ENCODE data around the gene ROBO1. TPM values are rescaled to one million over a fixed set of nuclear protein-coding genes. Genes with fewer than 3 reads are reported as not detected.

Gene ROBO1
- total and polyA plus RNA-seq, 2 donors (not counting 3 experiments of a cell fraction or from before 2014, with no cell fraction given): 5.9 to 14.2 TPM

DNA sequence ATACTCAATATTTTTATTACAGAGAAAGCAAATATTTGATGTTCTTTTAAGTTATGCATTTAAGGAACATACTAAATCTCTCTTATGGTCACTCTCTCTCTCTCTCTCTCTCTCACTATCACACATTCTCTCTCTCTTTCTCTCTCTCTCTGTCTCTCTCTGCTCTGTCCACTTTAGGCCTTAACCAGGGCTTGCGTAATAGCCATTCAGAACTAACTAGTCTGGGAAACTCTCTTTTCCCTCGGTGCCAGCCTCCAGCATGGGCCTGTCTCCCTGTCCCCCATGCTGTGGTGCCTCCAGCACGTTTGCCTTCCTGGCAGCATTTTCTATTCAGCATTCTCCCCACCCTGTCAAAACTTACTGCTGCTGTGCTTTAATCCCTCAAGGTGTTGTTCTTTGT is 389.7 kb downstream of the ROBO1 start:
- CTCF ChIA-PET: interaction anchor here (1.4 kb wide), 1 partner anchor 16 kb away, joined by 9 read pairs; no protein-coding TSS in a partner anchor
- no peaks in the 10 kb centered on the region for H3K9me1 ChIP-seq (replicated peaks; ENCODE audit: control insufficient read depth, extremely low read depth, insufficient read depth, low read length)
- H3K4me2 ChIP-seq (ENCODE audit: insufficient read depth, low read length): no peak overlapping the region
- DNase-seq (ENCODE audit: low read depth, low spot score) (no peak), FAIRE-seq (no peak)
- POLR2A ChIA-PET: no interaction called here
- intact Hi-C loops (cut with micrococcal nuclease) (no loop called here), dilution Hi-C loops (cut with MboI; ENCODE audit: extremely low pct_ligation_motif_present, low sequenced_read_pairs) (no loop called here)
- no peaks in the 10 kb centered on the region for H4K20me1 ChIP-seq (replicated peaks; ENCODE audit: control insufficient read depth, extremely low read depth, insufficient read depth, low read length)
- H3K36me3 ChIP-seq (ENCODE audit: control insufficient read depth in 2 of 2, extremely low read depth in 1 of 2, insufficient read depth in 2 of 2, low read length in 2 of 2): no peaks in the 10 kb centered on the region
- H3K9me3 ChIP-seq (replicated peaks; ENCODE audit: control insufficient read depth, insufficient read depth, low read length): no peaks in the 10 kb centered on the region
- no peaks in the 10 kb centered on the region for H3K27me3 ChIP-seq (ENCODE audit: control insufficient read depth in 2 of 2, insufficient read depth in 2 of 2, low read length in 2 of 2)
- no peak overlapping the region for H2AFZ ChIP-seq (ENCODE audit: low read depth, low read length)
- H3K4me3 ChIP-seq (replicated peaks in 1 of 3; ENCODE audit: insufficient read depth in 1 of 3, low read depth in 1 of 3, low read length in 3 of 3): no peak overlapping the region
- no peak overlapping the region for H3K9ac ChIP-seq (replicated peaks; ENCODE audit: extremely low read depth, insufficient read depth, low read length)
- no TSS peak for BruUV-seq (replicated peaks)
- H3K79me2 ChIP-seq (ENCODE audit: control insufficient read depth, insufficient read depth, low read length): no peaks in the 10 kb centered on the region
- H3K4me1 ChIP-seq (ENCODE audit: control insufficient read depth, extremely low read depth, insufficient read depth, low read length): no peaks in the 10 kb centered on the region
- TF ChIP-seq EZH2 (IDR thresholded peaks at IDR 0.05; ENCODE audit: borderline replicate concordance, low read depth, low read length, severe bottlenecking): no peak
- TF ChIP-seq MYC (IDR thresholded peaks at IDR 0.05; ENCODE audit: low read depth, low read length): no peak
- TF ChIP-seq, protein P1, sequence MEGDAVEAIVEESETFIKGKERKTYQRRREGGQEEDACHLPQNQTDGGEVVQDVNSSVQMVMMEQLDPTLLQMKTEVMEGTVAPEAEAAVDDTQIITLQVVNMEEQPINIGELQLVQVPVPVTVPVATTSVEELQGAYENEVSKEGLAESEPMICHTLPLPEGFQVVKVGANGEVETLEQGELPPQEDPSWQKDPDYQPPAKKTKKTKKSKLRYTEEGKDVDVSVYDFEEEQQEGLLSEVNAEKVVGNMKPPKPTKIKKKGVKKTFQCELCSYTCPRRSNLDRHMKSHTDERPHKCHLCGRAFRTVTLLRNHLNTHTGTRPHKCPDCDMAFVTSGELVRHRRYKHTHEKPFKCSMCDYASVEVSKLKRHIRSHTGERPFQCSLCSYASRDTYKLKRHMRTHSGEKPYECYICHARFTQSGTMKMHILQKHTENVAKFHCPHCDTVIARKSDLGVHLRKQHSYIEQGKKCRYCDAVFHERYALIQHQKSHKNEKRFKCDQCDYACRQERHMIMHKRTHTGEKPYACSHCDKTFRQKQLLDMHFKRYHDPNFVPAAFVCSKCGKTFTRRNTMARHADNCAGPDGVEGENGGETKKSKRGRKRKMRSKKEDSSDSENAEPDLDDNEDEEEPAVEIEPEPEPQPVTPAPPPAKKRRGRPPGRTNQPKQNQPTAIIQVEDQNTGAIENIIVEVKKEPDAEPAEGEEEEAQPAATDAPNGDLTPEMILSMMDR (IDR thresholded peaks at IDR 0.05; ENCODE audit: extremely low read depth in 1 of 2, insufficient read depth in 1 of 2, low read depth in 1 of 2, low read length in 2 of 2): no peak
- TF ChIP-seq, protein P2, sequence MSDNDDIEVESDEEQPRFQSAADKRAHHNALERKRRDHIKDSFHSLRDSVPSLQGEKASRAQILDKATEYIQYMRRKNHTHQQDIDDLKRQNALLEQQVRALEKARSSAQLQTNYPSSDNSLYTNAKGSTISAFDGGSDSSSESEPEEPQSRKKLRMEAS (IDR thresholded peaks at IDR 0.05; ENCODE audit: insufficient read depth, insufficient read length): no peak
- no peak for TF ChIP-seq POLR2A (IDR thresholded peaks at IDR 0.05; ENCODE audit: low read depth, low read length)
- no peak for TF ChIP-seq JUN (IDR thresholded peaks at IDR 0.05; ENCODE audit: borderline replicate concordance, insufficient read depth, insufficient read length, low read depth)
- no peak overlapping the region for H3K27ac ChIP-seq (ENCODE audit: insufficient read depth, low read depth, low read length)

DNA sequence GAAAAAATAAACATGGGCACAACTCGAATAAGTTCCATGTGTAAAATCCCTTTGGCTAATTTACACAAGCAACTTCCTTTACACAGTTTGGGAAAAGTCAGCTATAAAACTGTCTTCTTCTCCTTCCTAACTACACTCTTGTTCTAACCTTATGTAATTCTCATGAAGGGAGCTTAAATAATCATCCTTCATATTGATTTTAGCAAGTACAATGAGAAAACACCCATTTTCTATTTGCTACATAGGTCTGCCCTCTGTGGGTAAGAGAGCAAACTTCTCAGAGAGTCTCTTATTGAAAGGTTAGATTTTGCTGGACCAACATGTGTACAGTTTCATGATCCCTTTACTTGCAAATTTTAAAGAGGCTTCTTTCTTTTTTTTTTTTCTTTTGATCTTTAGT is 398.5 kb downstream of the ROBO1 start:
- BruUV-seq (replicated peaks): no TSS peak
- Histone ChIP-seq H3K9me1 (replicated peaks; ENCODE audit: control insufficient read depth, extremely low read depth, insufficient read depth, low read length) (no peaks in the 10 kb centered on the region), H3K36me3 (ENCODE audit: control insufficient read depth in 2 of 2, extremely low read depth in 1 of 2, insufficient read depth in 2 of 2, low read length in 2 of 2) (no peaks in the 10 kb centered on the region), H3K79me2 (ENCODE audit: control insufficient read depth, insufficient read depth, low read length) (no peaks in the 10 kb centered on the region), H3K9me3 (replicated peaks; ENCODE audit: control insufficient read depth, insufficient read depth, low read length) (no peaks in the 10 kb centered on the region), H3K4me3 (replicated peaks in 1 of 3; ENCODE audit: insufficient read depth in 1 of 3, low read depth in 1 of 3, low read length in 3 of 3) (no peak overlapping the region), H2AFZ (ENCODE audit: low read depth, low read length) (no peak overlapping the region), H3K4me1 (ENCODE audit: control insufficient read depth, extremely low read depth, insufficient read depth, low read length) (peaks cover 10% of the 10 kb centered on the region), H3K27me3 (ENCODE audit: control insufficient read depth in 2 of 2, insufficient read depth in 2 of 2, low read length in 2 of 2) (no peaks in the 10 kb centered on the region), H3K4me2 (ENCODE audit: insufficient read depth, low read length) (no peak overlapping the region), H4K20me1 (replicated peaks; ENCODE audit: control insufficient read depth, extremely low read depth, insufficient read depth, low read length) (no peaks in the 10 kb centered on the region), H3K27ac (ENCODE audit: insufficient read depth, low read depth, low read length) (no peak overlapping the region), H3K9ac (replicated peaks; ENCODE audit: extremely low read depth, insufficient read depth, low read length) (no peak overlapping the region)
- TF ChIP-seq, protein P1 (IDR thresholded peaks at IDR 0.05; ENCODE audit: extremely low read depth in 1 of 2, insufficient read depth in 1 of 2, low read depth in 1 of 2, low read length in 2 of 2): peak in 1 of 2 donors; percentile 6
- TF ChIP-seq POLR2A (IDR thresholded peaks at IDR 0.05; ENCODE audit: low read depth, low read length): no peak
- no peak for TF ChIP-seq EZH2 (IDR thresholded peaks at IDR 0.05; ENCODE audit: borderline replicate concordance, low read depth, low read length, severe bottlenecking)
- TF ChIP-seq, protein P2 (IDR thresholded peaks at IDR 0.05; ENCODE audit: insufficient read depth, insufficient read length): no peak
- POLR2A ChIA-PET: no interaction called here
- CTCF ChIA-PET: interaction anchor here (1.5 kb wide), 1 partner anchor 283 kb away, joined by 13 read pairs; no protein-coding TSS in a partner anchor
- DNase-seq (ENCODE audit: low read depth, low spot score) (no peak), FAIRE-seq (no peak)
- dilution Hi-C loops (cut with MboI; ENCODE audit: extremely low pct_ligation_motif_present, low sequenced_read_pairs): no loop called here
- intact Hi-C loops (cut with micrococcal nuclease): no loop called here

All from endothelial cell of umbilical vein (primary cell).